Karpas-422 (cell line): Measurements from ENCODE around the gene ACTC1. TPM values are rescaled to one million over a fixed set of nuclear protein-coding genes. Genes with fewer than 3 reads are reported as not detected.

Experiments used
- DNase-seq: peaks from one replicate; pipeline ENCODE4 v3.0.0-alpha.2; 2015
- H2AFZ ChIP-seq: fragments of 200-600 bp; sonication (generic); 2 replicates; pipeline ENCODE4 v1.6.1; 2014; ENCODE audit warnings: antibody characterized with exemption, low read length, mixed read lengths
- H3K27ac ChIP-seq: fragments of 200-600 bp; sonication (generic); 2 replicates; pipeline ENCODE4 v1.5.1; 2014; ENCODE audit warnings: mild to moderate bottlenecking, low read length, moderate library complexity
- H3K27me3 ChIP-seq: fragments of 200-600 bp; sonication (generic); 2 replicates; pipeline ENCODE4 v1.6.1; 2014; ENCODE audit warnings: low read length, mixed read lengths
- H3K36me3 ChIP-seq: fragments of 200-600 bp; sonication (generic); 2 replicates; pipeline ENCODE4 v1.6.1; 2014; ENCODE audit warnings: low read length, mixed read lengths; ENCODE audit not compliant: insufficient read depth
- H3K4me1 ChIP-seq: fragments of 200-600 bp; sonication (generic); 2 replicates; pipeline ENCODE4 v1.6.1; 2014; ENCODE audit warnings: mild to moderate bottlenecking, low read length, mixed read lengths
- H3K4me2 ChIP-seq: fragments of 200-600 bp; sonication (generic); 2 replicates; pipeline ENCODE4 v1.6.1; 2014; ENCODE audit warnings: low read length, low read depth, mild to moderate bottlenecking; ENCODE audit not compliant: poor library complexity, severe bottlenecking
- H3K4me3 ChIP-seq: fragments of 200-600 bp; sonication (generic); 2 replicates; pipeline ENCODE4 v1.5.1; 2014; ENCODE audit warnings: mild to moderate bottlenecking, antibody characterized with exemption, low read length, mixed read lengths
- H3K79me2 ChIP-seq: fragments of 200-600 bp; sonication (generic); 2 replicates; pipeline ENCODE4 v1.6.1; 2014; ENCODE audit warnings: mild to moderate bottlenecking, low read length, mixed read lengths
- H3K9ac ChIP-seq: fragments of 200-600 bp; sonication (generic); 2 replicates; pipeline ENCODE4 v1.6.0; 2014; ENCODE audit warnings: low read length
- H3K9me2 ChIP-seq: fragments of 200-600 bp; sonication (generic), shearing (Covaris generic); replicated peaks from 2 replicates; pipeline ENCODE4 v1.6.0; 2014; ENCODE audit warnings: mild to moderate bottlenecking, low read length, moderate library complexity; ENCODE audit not compliant: insufficient read depth
- H3K9me3 ChIP-seq: fragments of 300-700, 200-600 bp; sonication (generic); 2 replicates; pipeline ENCODE4 v1.6.1; 2014; ENCODE audit warnings: low read length, mixed read lengths
- H4K20me1 ChIP-seq: fragments of 200-600 bp; sonication (generic); 2 replicates; pipeline ENCODE4 v1.6.1; 2014; ENCODE audit warnings: mild to moderate bottlenecking, antibody characterized with exemption, low read length, low read depth; ENCODE audit not compliant: insufficient read depth
- total RNA-seq: library from RNA; depleted of rRNA; stranded (reverse); fragments of >200 nt; shearing (Covaris generic); gene quantifications from 2 replicates; pipeline ENCODE4 v1.2.3, GENCODE V29; 2014; ENCODE audit warnings: low replicate concordance; rRNA removed

Gene ACTC1
- not detected in 2 replicates for total RNA-seq

DNA sequence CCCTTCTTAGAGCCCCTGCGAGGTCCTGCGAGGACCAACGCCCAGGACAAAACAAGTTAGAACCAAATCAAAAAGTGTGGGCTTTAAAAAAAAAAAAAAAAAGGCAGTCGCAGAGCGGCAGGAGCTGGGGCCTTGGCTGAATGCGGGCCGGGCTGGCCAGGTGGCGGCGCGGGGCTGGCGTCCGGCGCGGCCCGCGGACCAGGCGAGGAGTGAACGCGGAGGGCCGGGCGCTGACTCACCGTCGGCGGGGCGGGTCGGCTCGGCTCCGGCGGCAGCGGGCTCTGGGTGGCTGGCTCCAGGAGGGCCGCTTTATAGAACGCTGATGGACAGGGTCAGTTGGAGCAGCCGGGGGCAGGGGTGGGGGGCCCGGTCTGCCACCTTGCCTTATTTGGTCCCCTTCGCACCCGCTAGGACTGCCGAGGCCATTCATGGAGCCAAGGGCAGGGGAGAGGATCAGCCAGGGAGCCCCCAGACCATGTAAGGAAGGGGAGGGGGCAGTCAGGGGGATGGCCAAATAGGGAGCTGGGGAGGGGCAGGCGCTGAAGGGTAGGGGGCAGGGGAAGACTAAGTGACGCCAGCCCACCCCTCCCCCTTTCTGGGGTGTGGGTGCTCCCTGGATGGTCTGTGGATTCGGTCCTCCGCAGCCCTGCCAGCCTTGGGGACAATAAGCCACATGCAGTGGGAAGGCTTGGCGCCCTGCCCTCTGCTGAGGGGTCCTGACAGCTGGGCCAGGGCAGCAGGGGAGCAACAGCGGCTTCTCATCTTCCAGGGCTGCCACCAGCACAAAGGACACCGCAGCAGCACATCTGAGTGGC, at the start of gene ACTC1:
ACTC1 (minus strand) TSS at position 283 of the 815 bp plus-strand sequence. CDS start 741 bp downstream, outside the sequence.
- Histone ChIP-seq H3K4me3 (no peak within 1 kb of the TSS), H3K79me2 (no peaks in the 10 kb centered on the region), H3K27me3 (no peaks in the 10 kb centered on the region), H3K9ac (no peak within 1 kb of the TSS), H3K36me3 (no peaks in the 10 kb centered on the region), H3K9me2 (no peaks in the 10 kb centered on the region), H3K27ac (no peak within 1 kb of the TSS), H3K9me3 (no peaks in the 10 kb centered on the region), H3K4me2 (no peak within 1 kb of the TSS), H3K4me1 (no peaks in the 10 kb centered on the region), H4K20me1 (no peaks in the 10 kb centered on the region), H2AFZ (no peak within 1 kb of the TSS)
- DNase-seq = no peak

DNA sequence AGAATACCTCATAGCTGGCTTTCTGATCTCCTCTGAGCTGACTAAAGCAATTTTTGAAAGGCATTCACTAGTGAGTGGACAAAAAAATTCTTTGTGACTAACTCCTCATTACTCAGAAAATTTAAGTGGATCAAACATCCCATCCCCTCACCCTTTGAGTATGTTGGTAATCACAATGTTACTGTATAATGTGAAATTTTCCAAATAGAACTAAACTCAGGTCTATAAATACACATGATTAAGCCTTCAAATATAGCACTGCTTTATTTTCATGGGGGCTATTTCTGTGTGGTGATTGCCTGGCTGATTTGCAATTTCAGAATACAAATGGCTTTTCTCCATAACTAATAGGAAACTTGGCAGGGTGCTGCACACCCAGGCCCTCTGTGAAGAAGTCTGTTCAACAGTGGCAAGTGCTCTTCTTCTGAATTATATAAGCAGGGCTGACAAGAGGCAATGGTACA, 45.9 kb upstream of the ACTC1 start:
- no peaks in the 10 kb centered on the region for H3K9me3 ChIP-seq

DNA sequence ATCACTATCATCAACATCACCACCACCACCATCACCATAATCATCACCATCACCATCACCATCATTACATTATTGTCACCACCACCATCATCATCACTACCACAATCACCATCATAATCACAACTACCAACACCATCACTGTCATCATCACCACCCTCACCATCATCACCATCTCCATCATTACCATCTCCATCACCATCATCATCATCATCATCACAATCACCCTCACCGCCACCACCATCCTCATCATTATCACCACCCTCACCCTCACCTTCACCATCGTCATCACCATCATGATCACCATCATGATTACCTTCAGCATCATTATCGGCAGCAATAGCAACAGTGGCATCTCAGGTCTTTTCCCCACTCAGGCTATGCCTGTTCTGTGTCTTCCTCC, 42.9 kb upstream of the ACTC1 start:
- Histone ChIP-seq H4K20me1 (no peaks in the 10 kb centered on the region), H3K36me3 (no peaks in the 10 kb centered on the region)
- DNase-seq = no peak

More for the DNA sequence above, 45.9 kb upstream of the ACTC1 start:
- H3K4me1 ChIP-seq = peaks cover 3% of the 10 kb centered on the region; the same call in 1 of the 2 replicates
- no peak overlapping the region for H2AFZ ChIP-seq
- H3K9ac ChIP-seq = no peak overlapping the region
- no peaks in the 10 kb centered on the region for H3K9me2 ChIP-seq
- no peak overlapping the region for H3K27ac ChIP-seq
- DNase-seq = no peak
- H3K79me2 ChIP-seq = no peaks in the 10 kb centered on the region
- no peak overlapping the region for H3K4me3 ChIP-seq
- no peaks in the 10 kb centered on the region for H3K36me3 ChIP-seq
- no peaks in the 10 kb centered on the region for H4K20me1 ChIP-seq
- H3K27me3 ChIP-seq = no peaks in the 10 kb centered on the region
- H3K4me2 ChIP-seq = no peak overlapping the region

DNA sequence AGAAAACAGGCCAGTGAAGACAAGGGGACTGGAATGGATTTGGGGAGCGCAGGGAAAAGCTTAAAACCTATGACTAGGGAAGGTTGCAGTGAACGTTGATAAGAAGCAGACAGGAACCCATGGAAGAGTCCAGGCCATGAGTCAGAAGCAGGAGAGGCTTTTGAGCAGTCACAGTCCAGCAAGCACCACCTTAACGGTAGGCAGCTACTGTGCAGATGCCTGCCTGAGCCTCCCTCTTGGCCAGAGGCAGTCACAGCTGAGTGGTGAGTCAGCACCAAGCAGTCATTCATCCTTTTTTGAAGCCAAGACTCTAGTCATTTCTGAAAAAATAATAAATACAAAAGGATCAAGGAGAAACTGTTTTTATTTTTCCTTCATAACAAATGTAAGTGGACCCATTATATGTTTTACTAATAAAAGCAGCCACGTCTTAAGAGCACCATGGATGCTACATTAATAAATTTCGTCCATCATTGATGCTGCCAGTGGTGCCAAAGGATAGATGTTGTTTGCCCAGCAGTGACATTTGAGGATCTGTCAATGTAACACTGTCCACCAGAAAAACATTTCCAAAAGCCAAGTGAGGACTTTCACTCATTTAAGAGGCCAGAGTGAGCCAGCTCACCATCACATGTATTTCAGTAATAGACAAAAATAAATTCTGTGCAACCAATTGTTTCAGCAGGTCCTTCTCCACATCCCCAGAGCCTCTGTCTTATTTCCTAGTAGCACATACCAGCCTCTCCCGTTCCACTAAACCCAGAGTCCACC, 42.1 kb upstream of the ACTC1 start:
- Histone ChIP-seq H3K27ac (no peak overlapping the region), H3K9ac (no peak overlapping the region), H3K27me3 (no peaks in the 10 kb centered on the region), H2AFZ (no peak overlapping the region), H3K79me2 (no peaks in the 10 kb centered on the region), H3K4me1 (peaks cover 3% of the 10 kb centered on the region; the same call in 1 of the 2 replicates), H3K9me2 (no peaks in the 10 kb centered on the region), H3K4me2 (no peak overlapping the region), H4K20me1 (no peaks in the 10 kb centered on the region), H3K9me3 (no peaks in the 10 kb centered on the region), H3K4me3 (no peak overlapping the region), H3K36me3 (no peaks in the 10 kb centered on the region)
- no peak for DNase-seq

More for the DNA sequence above, 42.9 kb upstream of the ACTC1 start:
- no peaks in the 10 kb centered on the region for H3K9me3 ChIP-seq
- H3K4me3 ChIP-seq = no peak overlapping the region
- no peak overlapping the region for H3K9ac ChIP-seq
- no peaks in the 10 kb centered on the region for H3K79me2 ChIP-seq
- H3K4me2 ChIP-seq = no peak overlapping the region
- no peaks in the 10 kb centered on the region for H3K9me2 ChIP-seq
- H3K4me1 ChIP-seq = peaks cover 3% of the 10 kb centered on the region; the same call in 1 of the 2 replicates
- H2AFZ ChIP-seq = no peak overlapping the region
- H3K27ac ChIP-seq = no peak overlapping the region
- no peaks in the 10 kb centered on the region for H3K27me3 ChIP-seq

DNA sequence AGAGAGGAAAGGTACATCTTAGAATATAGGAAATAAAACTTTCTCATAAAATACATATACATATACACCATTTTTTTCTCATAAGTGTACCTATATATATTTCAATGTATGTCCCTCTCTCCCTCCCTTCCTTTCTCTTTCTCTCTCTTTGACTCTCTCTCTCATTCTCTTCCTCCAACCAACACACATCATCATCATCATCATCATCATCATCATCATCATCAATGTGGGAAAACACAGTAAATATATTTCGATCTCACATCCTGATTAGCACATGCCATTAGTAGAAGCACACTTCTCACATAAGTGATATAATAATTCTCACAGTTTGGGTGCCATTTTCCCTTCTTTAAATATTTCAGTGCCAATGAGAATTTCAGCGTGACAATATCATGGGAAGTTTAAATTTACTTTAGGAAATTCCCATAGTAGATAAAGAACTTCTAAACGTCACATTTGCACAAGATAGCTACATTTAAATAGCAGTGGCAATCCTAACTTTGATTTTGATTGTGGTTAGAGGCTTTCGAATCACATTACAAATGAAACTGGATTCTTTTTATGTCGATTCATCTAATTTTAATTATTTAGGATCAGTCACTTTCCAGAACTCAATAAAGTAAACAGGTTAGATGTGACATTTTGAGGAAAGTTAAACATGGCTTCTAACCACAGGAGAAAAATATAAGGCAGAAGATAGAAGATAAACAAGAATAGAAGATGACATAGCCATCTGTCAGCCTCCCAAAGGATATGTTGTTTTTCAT, 33.0 kb upstream of the ACTC1 start:
- Histone ChIP-seq H4K20me1 (no peaks in the 10 kb centered on the region), H3K27ac (no peak overlapping the region), H3K36me3 (no peaks in the 10 kb centered on the region), H3K4me3 (no peak overlapping the region), H2AFZ (no peak overlapping the region), H3K79me2 (no peaks in the 10 kb centered on the region), H3K9me3 (no peaks in the 10 kb centered on the region), H3K4me2 (no peak overlapping the region), H3K27me3 (no peaks in the 10 kb centered on the region), H3K4me1 (no peaks in the 10 kb centered on the region), H3K9me2 (no peaks in the 10 kb centered on the region), H3K9ac (no peak overlapping the region)
- DNase-seq = no peak

DNA sequence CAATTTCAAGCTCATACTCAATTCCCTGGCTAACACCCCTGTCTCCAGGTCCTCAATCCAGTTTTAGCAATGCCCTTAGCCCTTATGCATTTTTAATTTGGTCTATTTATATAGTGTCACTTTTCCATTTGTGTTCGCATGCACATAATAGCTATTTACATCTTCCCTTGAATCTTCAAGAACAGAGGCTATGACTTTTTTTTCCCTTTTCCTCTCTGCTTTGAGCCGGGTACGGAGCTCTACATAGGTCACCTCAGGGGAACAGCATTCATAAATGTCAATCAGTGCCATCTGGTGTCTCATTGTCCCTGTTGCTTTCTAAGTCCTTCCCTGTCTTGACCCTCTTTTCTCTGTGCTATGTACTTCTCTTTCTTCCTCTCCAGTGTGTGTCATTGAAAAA, 26.5 kb upstream of the ACTC1 start:
- H3K4me1 ChIP-seq = no peaks in the 10 kb centered on the region
- no peaks in the 10 kb centered on the region for H3K27me3 ChIP-seq
- no peaks in the 10 kb centered on the region for H4K20me1 ChIP-seq
- no peak for DNase-seq
- no peak overlapping the region for H3K4me2 ChIP-seq
- no peaks in the 10 kb centered on the region for H3K9me2 ChIP-seq
- H3K9ac ChIP-seq = no peak overlapping the region
- no peaks in the 10 kb centered on the region for H3K9me3 ChIP-seq
- H2AFZ ChIP-seq = no peak overlapping the region
- no peaks in the 10 kb centered on the region for H3K36me3 ChIP-seq
- no peak overlapping the region for H3K4me3 ChIP-seq
- H3K27ac ChIP-seq = no peak overlapping the region
- H3K79me2 ChIP-seq = no peaks in the 10 kb centered on the region

DNA sequence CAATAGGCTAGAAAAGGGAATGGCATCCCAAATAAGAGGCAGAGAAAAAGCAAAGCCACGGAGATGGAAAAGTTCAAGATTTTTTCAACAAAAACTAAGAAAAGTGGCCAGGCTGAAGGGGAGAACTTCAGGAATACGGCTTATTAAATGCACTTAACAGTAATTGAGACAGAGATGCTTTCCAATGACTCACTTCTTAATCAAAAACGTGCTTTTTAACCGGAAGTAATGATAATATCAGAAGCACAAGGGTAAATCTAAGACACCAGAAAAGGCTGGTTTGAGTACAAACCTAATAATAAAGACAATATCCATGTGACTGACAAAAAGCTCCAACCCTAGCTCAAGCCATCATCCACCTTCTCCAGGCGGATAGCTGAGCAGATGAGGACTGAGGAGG, 24.8 kb upstream of the ACTC1 start:
- no peak overlapping the region for H3K27ac ChIP-seq

More for the DNA sequence above, 24.8 kb upstream of the ACTC1 start:
- no peaks in the 10 kb centered on the region for H3K9me3 ChIP-seq
- H3K9me2 ChIP-seq = no peaks in the 10 kb centered on the region
- H2AFZ ChIP-seq = no peak overlapping the region
- no peak overlapping the region for H3K4me3 ChIP-seq
- no peaks in the 10 kb centered on the region for H3K36me3 ChIP-seq
- DNase-seq = no peak
- H3K4me2 ChIP-seq = no peak overlapping the region
- no peaks in the 10 kb centered on the region for H3K27me3 ChIP-seq
- no peak overlapping the region for H3K9ac ChIP-seq
- no peaks in the 10 kb centered on the region for H3K4me1 ChIP-seq
- H4K20me1 ChIP-seq = no peaks in the 10 kb centered on the region
- no peaks in the 10 kb centered on the region for H3K79me2 ChIP-seq
